Measurements from ENCODE around the gene MAP1S. TPM values are rescaled to one million over a fixed set of nuclear protein-coding genes. Genes with fewer than 3 reads are reported as not detected.
A peak's percentile ranks its signal among the peaks of the same experiment; 100 is the strongest.

The MAP1S gene
- total RNA-seq, 2 donors from 2014 or later: 48.1 to 57.1 TPM

- Histone ChIP-seq H3K27me3 (no peaks in the 10 kb centered on the region), H3K9me3 (no peaks in the 10 kb centered on the region), H3K4me3 (no peak overlapping the region), H3K36me3 (no peaks in the 10 kb centered on the region), H3K27ac (no peak overlapping the region), H3K9ac (ENCODE audit: low read depth in 2 of 2, low read length in 2 of 2) (no peak overlapping the region), H3K4me1 (no peaks in the 10 kb centered on the region)
- DNase-seq: no peak
- intact Hi-C loops (cut with DNase I): no loop called here
- TF ChIP-seq CTCF (IDR thresholded peaks at IDR 0.05): no peak
Observed at GRCh38 chr19:17741456-17741855, 22.2 kb downstream of the MAP1S start.

- H3K27ac ChIP-seq: no peak overlapping the region
- H3K4me1 ChIP-seq: no peaks in the 10 kb centered on the region
- TF ChIP-seq CTCF (IDR thresholded peaks at IDR 0.05): no peak
- no peaks in the 10 kb centered on the region for H3K9me3 ChIP-seq
- no peak overlapping the region for H3K4me3 ChIP-seq
- no peak for DNase-seq
- H3K9ac ChIP-seq (ENCODE audit: low read depth in 2 of 2, low read length in 2 of 2): no peak overlapping the region
- H3K36me3 ChIP-seq: no peaks in the 10 kb centered on the region
- no peaks in the 10 kb centered on the region for H3K27me3 ChIP-seq
- intact Hi-C loops (cut with DNase I): no loop called here
Observed at GRCh38 chr19:17743874-17744580, 24.7 kb downstream of the MAP1S start.

- H3K27me3 ChIP-seq: no peaks in the 10 kb centered on the region
- no peak overlapping the region for H3K27ac ChIP-seq
- H3K9ac ChIP-seq (ENCODE audit: low read depth in 2 of 2, low read length in 2 of 2): peak overlapping the region in 1 of 2 donors; percentile 55
- intact Hi-C loops (cut with DNase I): no loop called here
- no peaks in the 10 kb centered on the region for H3K36me3 ChIP-seq
- H3K4me1 ChIP-seq: no peaks in the 10 kb centered on the region
- no peak for TF ChIP-seq CTCF (IDR thresholded peaks at IDR 0.05)
- H3K9me3 ChIP-seq: no peaks in the 10 kb centered on the region
- peak overlapping the region; percentile 54 for H3K4me3 ChIP-seq
- peak; percentile 92 for DNase-seq
Observed at GRCh38 chr19:17747205-17748098, 28.2 kb downstream of the MAP1S start.

- no peaks in the 10 kb centered on the region for H3K4me1 ChIP-seq
- intact Hi-C loops (cut with DNase I): no loop called here
- no peak overlapping the region for H3K27ac ChIP-seq
- no peaks in the 10 kb centered on the region for H3K9me3 ChIP-seq
- no peak for TF ChIP-seq CTCF (IDR thresholded peaks at IDR 0.05)
- no peaks in the 10 kb centered on the region for H3K27me3 ChIP-seq
- no peak for DNase-seq
- H3K9ac ChIP-seq (ENCODE audit: low read depth in 2 of 2, low read length in 2 of 2): no peak overlapping the region
- no peaks in the 10 kb centered on the region for H3K36me3 ChIP-seq
- no peak overlapping the region for H3K4me3 ChIP-seq
Observed at GRCh38 chr19:17748884-17749638, 29.8 kb downstream of the MAP1S start.

- DNase-seq: no peak
- no peak overlapping the region for H3K4me3 ChIP-seq
- no peak overlapping the region for H3K9ac ChIP-seq (ENCODE audit: low read depth in 2 of 2, low read length in 2 of 2)
- H3K4me1 ChIP-seq: no peaks in the 10 kb centered on the region
- no peaks in the 10 kb centered on the region for H3K9me3 ChIP-seq
- no peaks in the 10 kb centered on the region for H3K36me3 ChIP-seq
- no peaks in the 10 kb centered on the region for H3K27me3 ChIP-seq
- intact Hi-C loops (cut with DNase I): no loop called here
- no peak for TF ChIP-seq CTCF (IDR thresholded peaks at IDR 0.05)
- no peak overlapping the region for H3K27ac ChIP-seq
Observed at GRCh38 chr19:17749912-17750317, 30.6 kb downstream of the MAP1S start.
